ENCODE measurements around the gene GPR158.

Gene GPR158

DNA sequence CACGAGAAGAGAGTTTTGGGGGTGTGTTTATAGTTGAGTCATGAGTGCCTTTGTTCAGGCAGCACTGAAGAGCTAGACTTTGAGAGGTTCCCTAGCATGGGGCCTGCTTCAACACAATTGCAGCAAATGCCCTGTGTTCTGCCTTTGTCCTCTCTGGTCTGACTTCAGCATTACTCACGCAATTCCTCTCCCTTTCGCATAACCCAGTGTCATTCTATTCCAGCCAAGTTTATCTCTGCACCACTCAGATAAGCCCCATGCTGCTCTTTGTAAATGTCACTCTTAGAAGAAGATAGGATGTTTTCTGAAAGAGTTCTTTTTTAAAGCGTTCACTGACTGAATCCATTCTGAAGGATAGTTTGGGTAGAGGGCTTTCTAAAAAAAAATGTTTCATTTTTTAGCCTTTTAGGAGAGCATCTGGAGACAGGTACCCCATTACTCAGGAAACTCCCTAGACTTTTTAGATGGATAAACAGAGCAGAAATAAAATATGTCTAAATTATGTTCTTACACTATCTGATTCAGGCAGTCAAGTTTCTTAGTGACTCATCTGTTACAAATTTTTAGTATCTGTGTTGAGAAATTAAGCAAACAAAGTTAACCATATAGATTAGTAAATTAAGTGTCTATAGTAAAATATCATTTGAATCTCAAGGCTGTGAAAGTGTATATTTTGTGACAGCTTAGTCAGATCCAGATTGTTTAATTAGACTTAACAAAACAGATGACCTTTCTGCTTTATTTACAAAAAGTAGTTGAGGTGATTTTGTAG lies 318.5 kb downstream of the GPR158 start:
- DNase-seq, result no peak
- intact Hi-C loops (cut with DNase I), result no loop called here

- intact Hi-C loops (cut with DNase I), result no loop called here
- DNase-seq, result no peak
Measured at GRCh38 chr10:25497246-25497645, 322.4 kb downstream of the GPR158 start.

GRCh38 chr10:25498645-25499044 lies 323.8 kb downstream of the GPR158 start:
- DNase-seq, result no peak
- intact Hi-C loops (cut with DNase I), result no loop called here

GRCh38 chr10:25501912-25502311 lies 327.1 kb downstream of the GPR158 start:
- intact Hi-C loops (cut with DNase I), result no loop called here
- peak in 1 of 10 donors; percentile 75 for DNase-seq

DNA sequence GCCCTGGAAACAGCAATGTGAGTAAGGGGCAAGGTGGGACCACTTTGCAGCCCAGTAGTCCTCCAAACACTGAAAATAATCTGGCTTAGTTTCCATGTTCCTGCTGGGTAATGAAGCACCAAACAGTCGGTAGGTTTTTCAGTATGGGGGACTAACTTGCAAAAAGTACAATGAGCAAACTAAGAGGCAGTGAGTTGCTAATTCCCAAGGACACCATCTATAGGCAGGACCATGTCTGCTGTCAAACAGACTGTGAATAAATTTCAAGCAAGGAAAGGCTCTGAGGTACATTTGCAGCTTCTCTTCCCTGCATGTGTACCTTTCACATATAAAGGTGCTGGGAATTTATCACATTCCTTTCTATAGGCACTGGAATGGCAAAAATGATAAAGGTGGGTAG lies 327.7 kb downstream of the GPR158 start:
- intact Hi-C loops (cut with DNase I), result no loop called here
- no peak for DNase-seq

GRCh38 chr10:25504306-25504705 lies 329.5 kb downstream of the GPR158 start:
- intact Hi-C loops (cut with DNase I), result no loop called here
- DNase-seq, result no peak

DNA sequence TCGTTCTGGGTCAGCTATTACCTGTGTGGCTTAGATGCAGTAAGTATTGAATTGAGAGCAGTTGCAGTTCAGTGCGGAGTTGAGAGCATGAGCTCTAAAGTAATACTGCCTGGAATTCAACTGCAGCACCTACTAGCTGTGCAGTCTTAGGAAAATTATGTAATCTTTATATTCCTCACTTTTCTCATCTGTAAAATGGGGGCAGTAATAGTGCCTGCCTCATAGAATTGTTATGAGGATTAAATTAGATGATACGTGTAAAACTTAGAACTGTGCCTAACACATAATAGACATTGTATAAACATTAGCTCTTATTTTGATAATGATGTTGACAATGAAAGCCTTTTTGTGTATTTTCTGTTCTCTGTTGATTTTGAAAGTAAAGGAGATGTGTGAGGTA lies 330.0 kb downstream of the GPR158 start:
- intact Hi-C loops (cut with DNase I), result no loop called here
- DNase-seq, result no peak

DNA sequence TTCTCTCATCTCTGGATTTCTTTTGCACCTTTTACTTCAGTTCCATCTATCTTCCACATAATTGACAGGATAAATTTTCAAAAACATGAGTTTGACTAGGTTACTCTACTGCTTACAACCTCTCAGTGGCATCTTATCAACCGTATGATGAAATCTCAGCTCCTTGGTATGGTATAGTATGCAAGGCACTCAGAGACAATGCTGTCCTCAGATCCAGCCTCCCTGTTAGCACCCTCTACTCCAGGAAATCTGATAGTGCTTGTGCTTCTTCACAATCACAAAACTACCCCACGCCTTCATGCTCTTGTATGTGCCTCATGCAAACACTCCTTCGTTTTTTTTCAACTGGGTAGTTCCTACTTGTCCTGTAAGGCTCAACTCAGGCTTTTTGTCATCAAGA lies 330.7 kb downstream of the GPR158 start:
- intact Hi-C loops (cut with DNase I), result no loop called here
- no peak for DNase-seq

DNA sequence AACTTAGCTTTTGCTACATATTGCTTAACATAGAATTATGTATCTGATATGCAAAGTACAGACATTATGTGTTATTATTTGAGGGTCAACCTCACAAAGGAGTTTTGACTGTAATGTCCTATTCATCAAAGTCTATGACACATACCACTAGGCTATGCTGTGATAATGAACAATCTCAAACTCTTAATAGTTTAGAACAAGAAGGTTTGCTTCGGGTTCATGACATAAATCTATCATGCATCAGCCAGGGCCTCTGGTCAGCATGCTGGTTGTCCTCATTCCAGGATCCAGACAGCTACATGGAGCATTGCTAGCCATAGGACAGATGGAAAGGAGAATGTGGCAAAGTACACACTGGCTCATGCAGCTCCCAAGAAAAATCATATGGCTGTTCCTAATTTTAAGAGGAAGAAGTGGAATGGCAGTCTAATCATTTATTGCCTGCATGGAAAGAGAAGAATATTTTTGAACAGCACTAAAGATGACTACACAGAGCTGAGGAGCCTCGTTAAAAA lies 332.1 kb downstream of the GPR158 start:
- DNase-seq, result no peak
- intact Hi-C loops (cut with DNase I), result no loop called here

DNA sequence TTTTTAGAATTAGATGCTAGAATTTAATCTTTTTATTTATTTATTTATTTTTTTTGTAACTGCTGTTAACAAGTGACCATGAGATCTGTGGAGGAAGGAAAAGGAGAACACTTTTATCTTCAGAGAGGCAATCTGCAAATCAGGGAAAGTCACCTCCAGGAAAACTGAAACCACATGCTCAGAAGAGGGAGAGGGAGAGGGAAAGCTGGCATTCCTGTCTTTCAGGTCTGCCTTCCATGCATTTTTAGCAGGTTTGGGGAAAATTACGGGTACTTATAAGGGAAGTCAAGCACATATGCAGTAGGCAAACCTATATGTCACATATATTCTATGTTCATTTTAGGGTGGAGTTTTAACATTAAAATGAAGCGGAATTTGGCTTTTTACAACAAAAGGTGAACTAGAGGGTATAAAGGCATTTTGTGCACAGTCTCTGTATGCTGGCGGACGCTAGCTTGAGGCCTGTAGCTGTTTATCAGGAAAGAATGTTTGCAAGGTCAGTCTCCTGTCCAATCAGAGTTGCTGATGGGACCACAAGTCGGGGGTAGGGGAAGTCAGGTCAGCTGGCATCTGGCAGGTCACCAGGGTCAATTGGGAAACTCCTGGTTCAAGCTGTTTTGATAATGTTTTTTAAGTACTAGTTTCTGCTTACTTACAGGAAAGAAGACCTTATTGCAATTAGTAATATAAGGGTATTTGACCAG lies 333.5 kb downstream of the GPR158 start:
- intact Hi-C loops (cut with DNase I), result no loop called here
- no peak for DNase-seq

DNA sequence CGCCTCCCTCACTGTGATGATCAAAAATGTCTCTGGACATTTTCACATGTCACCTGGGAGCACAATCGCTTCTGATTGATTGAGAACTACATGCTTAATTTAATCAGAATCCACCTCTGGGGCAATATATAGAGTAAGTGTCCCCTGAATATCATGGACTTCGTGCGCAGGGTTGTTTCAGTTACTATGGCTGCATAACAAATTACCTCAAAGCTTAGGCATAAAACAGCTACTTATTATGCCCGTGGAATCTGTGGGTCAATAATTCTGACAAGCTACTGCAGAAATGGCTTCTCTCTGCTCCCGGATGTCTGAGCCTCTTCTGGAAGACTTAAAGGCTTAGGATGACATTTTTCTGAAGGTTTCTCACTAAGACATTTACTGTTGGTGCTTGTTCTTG lies 334.4 kb downstream of the GPR158 start:
- no peak for DNase-seq
- intact Hi-C loops (cut with DNase I), result no loop called here

DNA sequence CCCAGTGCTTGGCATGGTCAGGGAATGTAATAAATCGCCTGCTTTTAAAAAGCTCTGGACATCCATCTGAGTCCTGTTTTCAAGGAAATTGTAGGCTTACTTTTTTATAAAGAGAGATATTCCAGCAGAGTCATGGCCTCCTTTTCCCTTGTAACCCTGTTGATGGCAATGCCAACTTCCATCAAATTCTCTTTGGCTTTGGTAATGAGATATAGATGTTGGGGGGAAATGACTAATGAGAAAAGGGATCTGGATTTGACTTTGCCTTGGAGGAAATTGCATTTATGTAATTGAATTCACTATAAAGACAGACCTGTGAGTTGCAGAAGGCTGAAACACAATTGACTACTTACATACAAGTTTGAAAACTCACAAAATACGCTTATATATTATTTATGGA lies 347.5 kb downstream of the GPR158 start:
- DNase-seq, result no peak
- intact Hi-C loops (cut with DNase I), result no loop called here

GRCh38 chr10:25522946-25523608 lies 348.3 kb downstream of the GPR158 start:
- intact Hi-C loops (cut with DNase I), result no loop called here
- DNase-seq, result no peak

DNA sequence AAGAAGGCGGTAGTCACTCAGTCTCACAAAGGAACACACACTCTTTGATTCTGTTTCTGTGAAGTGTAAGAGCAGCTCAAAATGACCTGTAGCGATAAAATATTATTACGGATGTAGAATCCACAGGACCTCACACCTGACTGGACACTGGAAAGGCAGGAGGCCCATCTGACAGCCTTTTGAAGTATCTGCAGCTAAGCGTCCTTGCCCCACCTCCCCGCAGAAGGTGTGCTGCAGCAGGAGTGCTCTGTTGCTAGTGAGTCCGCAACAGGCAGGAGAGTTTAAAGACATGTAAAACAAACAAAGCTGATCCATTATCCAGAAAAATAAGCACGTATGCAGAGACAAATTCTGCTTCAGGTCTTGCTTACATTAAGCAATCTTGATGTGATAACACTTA lies 355.5 kb downstream of the GPR158 start:
- no peak for DNase-seq
- intact Hi-C loops (cut with DNase I), result loop anchor here (2.0 kb wide), 1 partner anchor 52 kb away; no protein-coding TSS in a partner anchor

- intact Hi-C loops (cut with DNase I), result loop anchor here (2.0 kb wide), 1 partner anchor 53 kb away; no protein-coding TSS in a partner anchor
- no peak for DNase-seq
Measured at GRCh38 chr10:25531457-25532061, 356.8 kb downstream of the GPR158 start.

GRCh38 chr10:25532213-25532612 lies 357.4 kb downstream of the GPR158 start:
- DNase-seq, result no peak
- intact Hi-C loops (cut with DNase I), result no loop called here

- intact Hi-C loops (cut with DNase I), result no loop called here
- no peak for DNase-seq
Measured at GRCh38 chr10:25536027-25536426, 361.2 kb downstream of the GPR158 start.

DNA sequence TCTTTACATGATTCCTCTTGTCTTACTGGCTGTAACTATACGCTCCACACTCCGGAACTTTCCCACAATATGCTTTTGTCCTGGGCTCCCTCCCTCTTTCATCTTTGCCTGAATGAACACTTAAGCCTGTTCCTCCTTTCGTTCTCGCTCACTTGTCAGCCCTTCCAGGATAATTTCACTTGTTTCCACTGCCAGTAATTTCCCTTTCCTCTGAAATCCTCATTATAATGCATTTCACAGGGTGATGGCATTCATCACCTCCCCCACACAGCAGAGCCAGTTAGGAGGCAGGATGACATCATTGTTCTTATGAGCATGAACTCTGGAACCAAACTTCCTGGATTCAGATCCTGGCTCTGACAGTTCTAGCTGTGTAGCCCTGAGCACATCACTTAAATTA lies 372.6 kb downstream of the GPR158 start:
- no peak for DNase-seq
- intact Hi-C loops (cut with DNase I), result no loop called here

DNA sequence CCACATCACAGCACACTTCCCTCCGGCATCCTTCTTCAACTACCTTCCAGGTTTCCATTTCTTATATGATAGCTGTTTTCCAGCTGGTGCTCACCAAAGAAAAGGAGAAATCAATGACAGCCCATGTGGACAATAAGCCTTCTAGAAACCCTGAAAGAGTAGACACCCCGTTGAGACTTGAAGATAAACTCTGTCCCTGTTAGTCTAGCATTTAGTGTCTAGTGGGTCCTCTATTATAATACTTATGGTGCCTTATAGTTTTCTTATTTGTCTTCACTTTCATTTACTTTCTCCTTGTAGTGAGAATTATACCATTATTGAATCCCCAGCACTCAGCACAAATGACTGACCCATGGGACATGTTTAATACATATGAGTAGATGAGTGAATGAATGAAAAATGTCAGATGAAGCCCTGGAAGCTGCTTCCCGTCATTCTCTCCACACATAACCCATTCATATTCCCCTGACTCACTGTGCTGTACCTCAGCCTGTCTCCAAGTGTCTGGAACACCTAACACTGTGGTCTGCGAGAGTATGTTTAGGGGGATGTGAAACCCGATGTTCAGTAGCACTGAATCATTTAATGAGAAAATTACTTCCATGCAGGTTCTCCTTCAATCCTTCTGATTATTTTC lies 377.6 kb downstream of the GPR158 start:
- intact Hi-C loops (cut with DNase I), result no loop called here
- no peak for DNase-seq

- intact Hi-C loops (cut with DNase I), result no loop called here
- no peak for DNase-seq
Measured at GRCh38 chr10:25555865-25556264, 381.1 kb downstream of the GPR158 start.
